Right cardiac atrium (tissue), 5 donors: Measurements from ENCODE around the gene CNIH3. TPM values are rescaled to one million over a fixed set of nuclear protein-coding genes. Genes with fewer than 3 reads are reported as not detected.

Experiments used
- ATAC-seq, 2 donors: fragments of 200-7000 bp; cut with Tn5 transposase; one replicate each; pipeline versions ENCODE4 v1.8.0 to v1.9.1; 2020; ENCODE audit warnings: moderate library complexity in 2 of 2, mild to moderate bottlenecking in 1 of 2
- DNase-seq, 3 donors: peaks; one replicate each; pipeline ENCODE4 v3.0.0-alpha.2; 2020
- H3K27ac ChIP-seq: one replicate; pipeline ENCODE4 v1.5.1; 2013; ENCODE audit warnings: mild to moderate bottlenecking, low read length, control low read depth, moderate library complexity
- H3K27me3 ChIP-seq: one replicate; pipeline ENCODE4 v1.6.1; 2013; ENCODE audit not compliant: control insufficient read depth, insufficient read depth
- H3K4me1 ChIP-seq: one replicate; pipeline ENCODE4 v1.6.1; 2013; ENCODE audit warnings: low read length; ENCODE audit not compliant: control insufficient read depth, insufficient read depth
- H3K4me3 ChIP-seq: one replicate; pipeline ENCODE4 v1.5.1; 2013; ENCODE audit warnings: low read length, control low read depth
- H3K9me3 ChIP-seq: one replicate; pipeline ENCODE4 v1.6.1; 2013; ENCODE audit warnings: low read length; ENCODE audit not compliant: control insufficient read depth
- WGBS: extraction: QIAGEN DNeasy Blood & Tissue Kit; methylation state at CpG from one replicate; pipeline ENCODE4 v1.1.7; 2013; 5-methylcytosine and 5-hydroxymethylcytosine counted together
- intact Hi-C, 4 donors: fragments of 100-400 bp; cut with DNase I; formaldehyde crosslinking; loops; one replicate each; pipeline versions ENCODE4 v1.11.0 to v1.14.0; 2022 to 2023
- polyA plus RNA-seq: library from polyadenylated mRNA; stranded (reverse); fragments of 200-250 nt; gene quantifications from one replicate; pipeline ENCODE4 v1.2.3, GENCODE V29; 2013
- total RNA-seq, 4 donors: library from RNA; stranded (reverse); fragmentation: NEBNext Ultra II Directional; extraction: Animal tissue kit (Norgen Biotek cat#: 25700); gene quantifications; one replicate each; pipeline ENCODE4 v1.2.1, GENCODE V29; 2021
- donor health status: healthy with polysubstance abuse.
- donor health status: DM: no; HTN: yes; CAD: no.
- donor health status: DM: no; HTN: no; CAD: no.
- donor health status: DM: no; HTN: yes; CAD: no; lungs with severe emphysema.
- donor health status: DM: yes; HTN: yes; CAD: no.

Gene CNIH3
- total and polyA plus RNA-seq, 5 donors = 0.66 to 2.3 (median 1.3) TPM

- intact Hi-C loops = no loop called here
- H3K9me3 ChIP-seq = no peaks in the 10 kb centered on the region
- 75% methylated on average over 6 of the region's 6 CpGs for WGBS
- H3K27me3 ChIP-seq = no peaks in the 10 kb centered on the region
- no peak overlapping the region for H3K4me3 ChIP-seq
- ATAC-seq (no peak), DNase-seq (no peak)
- H3K27ac ChIP-seq = no peak overlapping the region
- no peaks in the 10 kb centered on the region for H3K4me1 ChIP-seq
These were observed 27.1 kb upstream of the CNIH3 start for GRCh38 chr1:224589006-224589405.

GRCh38 chr1:224591326-224591725, 24.8 kb upstream of the CNIH3 start:
- DNase-seq (no peak), ATAC-seq (no peak)
- Histone ChIP-seq H3K4me1 (no peaks in the 10 kb centered on the region), H3K9me3 (no peaks in the 10 kb centered on the region), H3K4me3 (no peak overlapping the region), H3K27me3 (no peaks in the 10 kb centered on the region), H3K27ac (no peak overlapping the region)
- intact Hi-C loops = no loop called here
- 81% methylated on average over 1 of the region's 1 CpG for WGBS

DNA sequence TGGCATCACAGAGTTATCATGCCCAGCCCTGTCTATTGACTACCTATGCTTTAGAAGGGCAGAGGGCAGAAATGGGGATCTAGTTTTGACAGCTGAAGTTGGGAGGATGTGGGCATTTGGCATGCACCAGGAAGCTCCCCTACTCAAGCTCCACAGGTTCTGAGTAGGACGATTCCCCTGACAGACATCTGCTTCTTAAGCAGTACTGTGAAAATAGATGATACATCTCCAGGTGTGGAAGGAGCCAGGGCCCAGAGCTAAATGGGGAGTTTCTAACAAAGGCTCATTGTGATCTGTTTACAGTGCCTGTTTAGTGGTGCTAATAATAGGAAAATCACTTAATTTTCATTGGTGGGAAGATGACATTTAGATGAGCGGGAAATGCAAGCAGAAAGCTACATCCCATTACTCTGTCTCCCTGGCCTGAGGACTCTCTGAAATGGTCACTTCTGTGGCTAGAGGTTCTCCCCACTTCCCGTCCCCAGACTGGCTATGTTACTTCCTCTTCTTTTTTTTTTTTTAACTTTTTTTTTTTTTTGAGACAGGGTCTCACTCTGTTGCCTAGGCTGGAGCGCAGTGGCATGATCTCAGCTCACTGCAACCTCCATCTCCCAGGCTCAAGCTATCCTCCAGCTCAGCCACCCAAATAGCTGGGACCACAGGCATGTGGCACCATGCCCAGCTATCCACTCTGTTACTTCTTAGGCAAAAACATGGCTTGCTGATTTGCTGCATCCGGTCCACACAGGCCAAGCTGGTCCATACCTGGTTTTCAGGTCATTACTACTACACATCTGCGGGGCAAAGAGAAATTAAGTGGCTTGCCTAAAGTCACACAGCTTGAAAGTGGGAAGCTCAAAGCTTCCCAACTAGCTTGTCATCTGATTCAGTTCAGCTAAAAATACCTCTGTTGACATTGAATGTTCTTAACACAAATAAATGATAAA, 23.2 kb upstream of the CNIH3 start:
- intact Hi-C loops = no loop called here
- no peak for DNase-seq
- no peaks in the 10 kb centered on the region for H3K27me3 ChIP-seq
- H3K9me3 ChIP-seq = no peaks in the 10 kb centered on the region
- no peak for ATAC-seq
- no peak overlapping the region for H3K4me3 ChIP-seq
- H3K4me1 ChIP-seq = no peaks in the 10 kb centered on the region
- no peak overlapping the region for H3K27ac ChIP-seq
- 66% methylated on average over 6 of the region's 6 CpGs for WGBS

DNA sequence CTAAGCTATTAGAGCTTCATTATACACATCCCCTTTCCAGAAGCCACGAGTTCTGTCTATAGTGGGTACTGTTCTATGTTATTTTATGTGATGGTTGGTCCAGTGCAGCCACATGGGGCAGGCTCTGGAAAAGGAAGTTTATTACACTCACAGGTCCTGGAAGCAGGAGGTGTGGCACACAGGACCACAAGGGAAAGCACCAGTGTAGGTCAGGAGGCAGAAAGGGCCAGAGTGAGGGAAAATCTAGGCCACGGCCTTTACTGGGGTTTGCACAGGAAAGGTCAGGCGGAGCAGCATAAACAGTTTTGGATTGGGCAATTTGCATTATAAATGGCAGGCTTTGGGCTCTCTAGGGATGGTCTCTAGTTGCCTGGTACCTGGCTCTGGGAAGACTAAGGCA, 21.8 kb upstream of the CNIH3 start:
- DNase-seq = no peak
- WGBS = 92% methylated on average over 3 of the region's 3 CpGs
- intact Hi-C loops = no loop called here
- Histone ChIP-seq H3K4me3 (no peak overlapping the region), H3K4me1 (no peaks in the 10 kb centered on the region), H3K27ac (no peak overlapping the region), H3K9me3 (no peaks in the 10 kb centered on the region), H3K27me3 (no peaks in the 10 kb centered on the region)
- ATAC-seq = no peak

- Histone ChIP-seq H3K4me3 (no peak overlapping the region), H3K27ac (no peak overlapping the region), H3K27me3 (no peaks in the 10 kb centered on the region), H3K9me3 (no peaks in the 10 kb centered on the region), H3K4me1 (no peaks in the 10 kb centered on the region)
- ATAC-seq = no peak
- no peak for DNase-seq
- intact Hi-C loops = no loop called here
These were observed 21.3 kb upstream of the CNIH3 start for GRCh38 chr1:224594851-224595250.

DNA sequence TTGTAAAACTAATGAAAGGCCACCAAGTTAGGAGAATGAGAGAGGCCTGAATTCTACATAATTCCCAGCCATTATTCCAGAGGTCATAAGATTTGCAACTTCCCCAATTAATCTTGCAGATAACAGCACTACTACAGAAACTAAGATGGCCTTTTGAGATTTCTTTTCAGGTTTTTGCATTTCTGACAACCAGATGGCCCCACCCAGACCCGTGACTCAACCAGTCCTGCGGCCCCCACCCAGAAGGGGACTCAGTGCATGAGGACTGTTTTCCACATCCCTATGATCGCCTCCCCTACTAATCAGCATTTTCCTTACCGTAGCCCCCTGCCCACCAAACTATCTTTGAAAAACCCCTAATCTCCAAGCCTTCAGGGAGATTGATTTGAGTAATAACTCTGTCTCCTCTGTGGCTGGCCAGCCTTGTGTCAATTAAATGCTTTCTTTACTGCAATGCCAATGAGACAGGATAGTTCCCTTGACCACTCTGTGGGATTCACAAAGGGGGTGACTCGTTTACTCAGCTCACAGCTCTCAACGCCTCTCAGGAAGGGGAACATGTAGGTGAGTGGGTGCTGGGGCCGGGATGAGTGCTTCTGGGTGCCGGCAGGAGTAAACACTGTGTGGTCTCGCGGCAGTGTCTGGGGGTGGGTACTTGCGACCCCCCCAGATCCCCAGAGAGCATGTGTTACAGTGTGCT, 10.5 kb upstream of the CNIH3 start:
- DNase-seq (no peak), ATAC-seq (no peak)
- no peak overlapping the region for H3K27ac ChIP-seq
- no peak overlapping the region for H3K4me3 ChIP-seq
- intact Hi-C loops = no loop called here
- 89% methylated on average over 11 of the region's 11 CpGs for WGBS
- H3K27me3 ChIP-seq = no peaks in the 10 kb centered on the region
- peaks cover 2% of the 10 kb centered on the region for H3K9me3 ChIP-seq
- no peaks in the 10 kb centered on the region for H3K4me1 ChIP-seq

DNA sequence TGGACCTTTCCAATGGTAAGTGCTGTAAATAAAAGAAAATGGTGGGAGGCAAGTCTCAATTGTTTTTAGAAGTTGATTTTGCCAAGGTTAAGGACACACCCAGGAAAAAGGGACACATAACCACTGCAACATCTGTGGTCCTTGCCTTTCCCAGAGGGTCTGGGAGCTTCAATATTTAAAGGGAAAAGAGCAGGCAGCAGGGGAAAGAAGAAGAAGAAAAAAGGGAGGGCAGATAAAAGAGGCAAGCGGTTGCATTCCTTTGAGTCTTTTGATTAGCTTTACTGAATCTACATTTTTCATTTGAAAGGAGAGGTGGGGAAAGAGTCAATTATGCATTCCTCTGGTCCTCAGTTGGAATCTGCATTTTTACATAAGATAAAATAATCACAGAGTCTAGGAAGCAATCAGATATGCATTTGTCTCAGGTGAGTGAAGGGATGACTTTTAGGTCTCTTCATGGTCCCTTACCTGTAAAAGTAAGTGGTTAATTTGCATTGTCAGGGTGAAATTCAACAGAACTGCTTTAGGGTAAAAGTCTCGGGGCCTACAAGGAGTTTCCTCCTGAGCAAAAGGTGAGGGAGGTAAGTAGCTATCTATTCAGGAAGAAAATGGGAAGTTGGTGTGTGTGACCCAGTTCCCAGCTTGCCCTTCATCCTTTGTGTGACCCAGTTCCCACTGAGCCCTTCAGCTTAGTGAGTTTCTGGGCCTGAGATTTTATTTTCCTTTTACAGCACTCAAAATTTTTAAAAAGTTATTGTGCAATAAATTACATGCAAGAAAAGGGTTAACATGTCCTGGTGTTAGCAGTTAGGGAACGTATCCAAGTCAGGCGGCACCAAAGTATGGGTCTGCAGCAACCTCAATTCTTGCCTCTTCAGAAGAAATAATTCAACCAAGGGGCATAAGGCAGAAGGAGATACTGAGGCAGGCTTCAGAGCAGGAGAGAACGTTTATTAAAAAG, 8.6 kb upstream of the CNIH3 start:
- intact Hi-C loops = no loop called here
- WGBS = 48% methylated on average over 5 of the region's 5 CpGs
- ATAC-seq (no peak), DNase-seq (no peak)
- Histone ChIP-seq H3K9me3 (peaks cover 2% of the 10 kb centered on the region), H3K4me1 (no peaks in the 10 kb centered on the region), H3K27me3 (no peaks in the 10 kb centered on the region), H3K4me3 (no peak overlapping the region), H3K27ac (no peak overlapping the region)

DNA sequence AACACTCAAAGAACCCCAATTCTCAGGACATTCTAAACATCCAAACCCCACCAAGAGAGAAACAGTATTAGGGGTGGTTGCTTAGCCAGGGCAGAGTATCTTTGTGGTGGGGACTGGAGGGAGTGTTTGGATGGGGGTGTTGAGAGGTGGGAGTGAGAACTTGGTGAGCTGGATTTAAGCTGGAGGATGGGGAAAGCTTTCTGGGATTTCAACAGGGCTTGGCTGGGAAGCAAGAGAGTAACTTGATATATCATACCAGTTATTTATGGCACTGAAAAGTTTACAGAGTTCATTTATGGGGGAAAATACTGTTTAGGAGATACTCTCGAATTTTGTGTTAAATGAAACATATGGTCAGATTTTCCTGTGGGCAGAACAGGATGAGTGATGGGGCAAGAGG, 6.8 kb upstream of the CNIH3 start:
- Histone ChIP-seq H3K27ac (no peak overlapping the region), H3K9me3 (peaks cover 2% of the 10 kb centered on the region), H3K4me3 (no peak overlapping the region), H3K27me3 (no peaks in the 10 kb centered on the region), H3K4me1 (no peaks in the 10 kb centered on the region)
- 46% methylated on average over 1 of the region's 1 CpG for WGBS
- DNase-seq (no peak), ATAC-seq (no peak)
- intact Hi-C loops = no loop called here

GRCh38 chr1:224612246-224612645, 3.9 kb upstream of the CNIH3 start:
- intact Hi-C loops = no loop called here

GRCh38 chr1:224613486-224613885, 2.6 kb upstream of the CNIH3 start:
- Histone ChIP-seq H3K27ac (no peak overlapping the region), H3K4me3 (no peak overlapping the region), H3K9me3 (no peaks in the 10 kb centered on the region), H3K27me3 (no peaks in the 10 kb centered on the region), H3K4me1 (no peaks in the 10 kb centered on the region)
- intact Hi-C loops = no loop called here
- WGBS = 93% methylated on average over 6 of the region's 6 CpGs
- DNase-seq = no peak
- no peak for ATAC-seq

More at GRCh38 chr1:224612246-224612645, 3.9 kb upstream of the CNIH3 start:
- DNase-seq (no peak), ATAC-seq (no peak)
- Histone ChIP-seq H3K27me3 (no peaks in the 10 kb centered on the region), H3K4me1 (no peaks in the 10 kb centered on the region), H3K27ac (no peak overlapping the region), H3K9me3 (no peaks in the 10 kb centered on the region), H3K4me3 (no peak overlapping the region)
- 93% methylated on average over 1 of the region's 1 CpG for WGBS
